ENCODE measurements around the gene TRIL.

Gene TRIL, protein sequence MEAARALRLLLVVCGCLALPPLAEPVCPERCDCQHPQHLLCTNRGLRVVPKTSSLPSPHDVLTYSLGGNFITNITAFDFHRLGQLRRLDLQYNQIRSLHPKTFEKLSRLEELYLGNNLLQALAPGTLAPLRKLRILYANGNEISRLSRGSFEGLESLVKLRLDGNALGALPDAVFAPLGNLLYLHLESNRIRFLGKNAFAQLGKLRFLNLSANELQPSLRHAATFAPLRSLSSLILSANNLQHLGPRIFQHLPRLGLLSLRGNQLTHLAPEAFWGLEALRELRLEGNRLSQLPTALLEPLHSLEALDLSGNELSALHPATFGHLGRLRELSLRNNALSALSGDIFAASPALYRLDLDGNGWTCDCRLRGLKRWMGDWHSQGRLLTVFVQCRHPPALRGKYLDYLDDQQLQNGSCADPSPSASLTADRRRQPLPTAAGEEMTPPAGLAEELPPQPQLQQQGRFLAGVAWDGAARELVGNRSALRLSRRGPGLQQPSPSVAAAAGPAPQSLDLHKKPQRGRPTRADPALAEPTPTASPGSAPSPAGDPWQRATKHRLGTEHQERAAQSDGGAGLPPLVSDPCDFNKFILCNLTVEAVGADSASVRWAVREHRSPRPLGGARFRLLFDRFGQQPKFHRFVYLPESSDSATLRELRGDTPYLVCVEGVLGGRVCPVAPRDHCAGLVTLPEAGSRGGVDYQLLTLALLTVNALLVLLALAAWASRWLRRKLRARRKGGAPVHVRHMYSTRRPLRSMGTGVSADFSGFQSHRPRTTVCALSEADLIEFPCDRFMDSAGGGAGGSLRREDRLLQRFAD

GRCh38 chr7:28958235-28958979 lies at the start of gene TRIL:
Gene TRIL, minus strand, starts transcription at chr7:28958330. Its CDS starts 284 bp downstream, at chr7:28958046.
- DNase-seq (ENCODE audit: low spot score), result no peak

GRCh38 chr7:29007127-29007526 lies 49.0 kb upstream of the TRIL start:
- DNase-seq (ENCODE audit: low spot score), result no peak

DNA sequence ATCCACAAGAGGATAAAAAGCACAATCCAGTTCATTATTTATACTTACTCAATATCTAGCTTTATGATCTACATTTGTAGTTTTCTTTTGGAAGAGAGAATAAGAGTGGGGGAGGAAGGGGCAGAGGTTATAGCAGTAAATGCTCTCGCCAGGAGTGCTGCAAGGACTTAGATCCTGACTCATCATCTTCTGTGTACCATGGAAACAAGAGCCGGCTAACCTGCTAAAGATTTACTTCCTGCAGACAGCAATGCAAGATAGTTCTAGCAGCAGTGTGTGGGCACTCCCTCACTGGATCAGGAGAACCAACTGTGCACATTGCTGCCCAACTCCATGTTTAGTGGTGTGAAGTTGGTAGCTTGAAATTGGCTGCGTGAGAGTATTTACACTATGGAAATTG lies 47.7 kb upstream of the TRIL start:
- DNase-seq (ENCODE audit: low spot score), result no peak

GRCh38 chr7:29005406-29005805 lies 47.3 kb upstream of the TRIL start:
- no peak for DNase-seq (ENCODE audit: low spot score)

- no peak for DNase-seq (ENCODE audit: low spot score)
Measured at GRCh38 chr7:29003703-29004102, 45.6 kb upstream of the TRIL start.

GRCh38 chr7:29000717-29001076 lies 42.6 kb upstream of the TRIL start:
- DNase-seq (ENCODE audit: low spot score), result no peak

DNA sequence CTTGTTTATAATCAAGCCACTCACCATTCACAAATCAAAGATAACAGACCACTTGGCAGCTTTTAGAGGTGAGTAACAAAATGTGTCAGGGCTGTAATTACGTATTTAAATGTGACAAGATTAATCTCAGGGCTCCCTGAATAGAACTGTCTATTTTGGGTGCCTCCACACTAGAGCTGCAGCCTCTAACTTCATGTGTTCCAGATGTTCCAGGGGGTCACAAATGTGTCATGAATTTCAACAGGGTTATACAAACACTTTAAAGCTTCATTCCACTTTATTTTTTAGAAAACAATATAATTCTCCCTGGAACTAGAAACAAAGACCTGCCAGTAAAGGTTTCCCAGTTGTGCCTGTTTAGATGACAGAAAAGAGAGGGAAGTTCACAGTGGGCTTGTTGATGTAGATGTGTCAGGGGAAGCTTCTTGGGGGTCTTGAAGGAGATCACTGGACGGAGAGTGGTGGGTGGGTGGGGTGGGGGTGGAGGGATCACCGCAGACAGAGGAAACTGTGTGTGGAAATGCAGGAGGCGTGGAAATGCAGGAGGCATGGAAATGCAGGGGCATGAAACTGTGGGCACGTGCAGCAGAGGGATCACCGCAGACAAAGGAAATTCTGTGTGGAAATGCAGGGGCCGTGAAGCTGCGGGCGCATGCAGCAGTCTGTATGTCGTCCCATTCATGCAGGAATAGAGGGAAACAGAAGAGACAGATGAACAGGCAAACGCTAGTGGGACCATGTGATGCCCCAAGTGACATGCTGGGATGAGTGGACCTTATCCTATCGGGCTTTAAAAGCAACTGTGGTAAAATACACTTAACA lies 42.0 kb upstream of the TRIL start:
- DNase-seq (ENCODE audit: low spot score), result no peak

- no peak for DNase-seq (ENCODE audit: low spot score)
Measured at GRCh38 chr7:28999427-28999826, 41.3 kb upstream of the TRIL start.

DNA sequence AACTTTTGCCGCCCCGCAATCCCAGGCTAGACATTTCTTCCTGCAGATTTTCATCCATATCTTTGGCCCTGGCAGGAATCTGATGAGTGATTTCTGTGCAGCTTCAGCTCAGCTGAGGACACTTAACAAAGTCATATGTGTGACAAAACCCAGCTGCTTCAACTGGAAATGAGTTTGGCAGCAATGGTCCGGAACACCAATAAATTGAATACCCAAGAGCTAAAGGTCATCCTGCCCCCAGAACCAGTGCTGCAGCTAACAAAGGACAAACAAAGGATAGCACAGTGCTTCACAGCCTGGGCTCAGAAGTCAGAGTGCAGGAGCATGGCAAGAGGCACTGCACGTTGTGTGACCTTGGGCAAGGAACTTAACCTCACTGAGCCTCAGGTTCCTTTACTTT lies 40.0 kb upstream of the TRIL start:
- no peak for DNase-seq (ENCODE audit: low spot score)

DNA sequence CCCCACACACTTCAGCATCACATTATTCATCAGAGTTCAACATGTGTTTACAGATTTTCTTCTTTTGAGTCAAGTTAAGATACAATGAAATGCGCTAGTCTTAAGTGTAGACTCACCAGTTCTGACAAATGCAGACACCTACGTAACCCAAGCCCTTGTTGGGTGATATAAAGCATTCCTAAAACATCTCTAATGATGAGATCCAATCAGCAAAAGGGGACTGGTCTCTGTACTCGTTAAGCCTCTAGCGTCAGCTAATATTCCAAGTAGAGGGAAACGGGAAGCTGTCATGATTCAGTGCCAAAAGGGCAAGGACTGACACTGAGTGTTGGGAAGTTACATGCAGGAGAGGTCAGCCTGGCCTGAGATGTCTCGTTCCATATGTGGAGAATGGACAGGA lies 38.7 kb upstream of the TRIL start:
- no peak for DNase-seq (ENCODE audit: low spot score)

DNA sequence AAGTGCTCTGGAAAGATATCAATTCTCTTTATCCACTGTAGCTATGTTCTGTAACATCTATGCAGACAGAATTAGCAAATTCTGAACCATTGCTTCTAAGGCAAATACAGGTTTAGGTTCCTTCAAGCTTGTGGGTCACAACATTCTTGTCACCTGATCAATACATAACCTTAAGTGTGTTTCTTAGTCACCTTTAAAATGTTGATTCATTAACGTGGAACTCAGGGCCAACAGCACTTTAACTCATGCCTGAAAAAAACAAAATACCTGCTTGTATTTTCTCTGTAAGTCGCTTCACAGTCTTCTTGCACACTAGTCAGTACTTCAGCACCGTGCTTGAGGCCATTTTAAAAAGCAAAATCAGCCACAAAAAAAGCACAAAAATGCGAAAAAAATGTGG lies 35.2 kb upstream of the TRIL start:
- no peak for DNase-seq (ENCODE audit: low spot score)

DNA sequence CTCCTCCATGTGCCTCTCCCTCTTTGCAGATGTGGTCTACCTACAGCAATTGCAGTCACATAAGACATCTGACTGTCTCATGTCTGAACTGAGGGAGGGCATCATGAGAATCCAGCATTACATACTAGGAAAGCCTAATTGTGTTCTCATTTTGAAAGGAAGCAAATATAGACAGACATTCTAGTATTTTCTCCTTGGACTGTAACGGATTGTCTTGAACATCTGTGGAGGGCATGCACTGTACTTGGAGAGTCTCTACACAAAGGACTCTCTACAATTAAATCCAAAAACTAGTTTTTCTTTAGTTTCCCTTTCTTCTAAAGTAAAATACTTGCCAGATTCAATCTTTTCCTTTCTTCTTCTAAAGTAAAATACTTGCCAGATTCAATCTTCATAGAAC lies 34.7 kb upstream of the TRIL start:
- no peak for DNase-seq (ENCODE audit: low spot score)

DNA sequence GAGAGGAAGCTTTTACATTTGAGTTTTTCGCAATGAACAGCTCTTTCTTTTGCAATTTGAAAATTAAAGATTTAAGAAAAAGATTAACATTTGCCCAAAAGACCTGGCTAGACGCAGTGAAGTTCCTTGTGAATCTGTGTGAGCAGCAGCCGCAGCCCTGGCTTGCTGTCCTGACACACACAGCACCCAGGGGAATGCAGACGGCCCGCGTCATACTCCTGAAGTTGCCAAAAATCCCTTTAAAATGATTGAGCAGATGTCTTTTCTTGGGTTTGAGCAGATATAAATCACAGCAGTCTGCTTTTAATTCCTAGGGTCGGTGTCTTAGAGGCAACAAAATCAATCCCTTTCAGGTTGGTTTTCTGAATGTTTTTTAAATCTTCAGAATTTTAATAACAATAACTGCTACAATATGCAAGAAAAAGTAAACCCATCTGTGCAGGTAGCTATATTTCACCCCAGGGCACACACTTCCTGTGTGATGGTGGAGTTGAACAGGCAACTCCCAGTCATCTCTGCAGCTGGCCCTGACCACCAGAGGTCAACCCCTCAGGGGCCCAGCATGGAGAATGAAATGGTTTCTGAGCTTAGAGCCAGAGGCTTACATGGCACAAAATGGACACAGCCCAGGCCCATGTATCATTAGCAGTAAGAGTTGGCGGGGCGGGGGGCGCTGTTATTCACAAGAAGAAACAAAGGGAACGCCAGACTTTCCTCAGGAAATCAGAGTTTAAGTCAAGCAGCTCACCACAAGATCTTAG lies 32.2 kb upstream of the TRIL start:
- DNase-seq (ENCODE audit: low spot score), result no peak

DNA sequence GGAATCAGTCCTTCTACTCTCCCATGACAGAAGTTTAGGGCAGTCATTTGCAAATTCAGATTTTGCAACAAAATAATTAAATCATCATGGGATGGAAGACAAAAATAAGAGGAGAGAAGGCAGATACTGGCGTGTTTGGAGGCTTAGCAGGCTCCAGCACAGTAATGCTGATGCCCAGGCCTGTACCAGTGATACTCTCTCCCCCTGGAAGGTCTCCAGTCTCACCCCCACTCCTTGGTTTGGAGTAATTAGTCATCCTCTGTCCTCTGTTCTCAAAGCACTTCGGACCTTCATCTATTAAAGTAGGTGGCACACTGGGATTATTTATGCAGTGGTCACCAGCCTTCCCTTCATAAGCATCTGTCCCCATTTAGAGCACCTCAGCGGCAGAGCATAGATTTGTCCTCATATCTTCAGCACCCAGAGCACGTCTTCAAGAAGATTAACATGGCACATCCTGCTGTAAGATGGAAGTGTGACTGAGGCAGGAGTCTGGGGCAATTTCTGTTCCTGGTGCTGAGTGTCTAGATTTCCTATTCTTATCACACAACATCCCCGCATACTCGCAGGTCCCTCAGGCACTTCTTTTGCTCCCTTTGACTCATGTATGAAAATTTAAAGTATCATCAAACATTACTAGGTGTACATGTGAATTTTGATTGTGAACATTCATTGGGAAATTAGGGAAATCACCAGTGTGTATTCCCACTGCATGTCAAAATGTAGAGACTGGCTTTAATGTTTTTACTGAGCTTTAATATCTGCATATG lies 31.3 kb upstream of the TRIL start:
- DNase-seq (ENCODE audit: low spot score), result no peak

- DNase-seq (ENCODE audit: low spot score), result no peak
Measured at GRCh38 chr7:28988810-28989209, 30.7 kb upstream of the TRIL start.

- no peak for DNase-seq (ENCODE audit: low spot score)
Measured at GRCh38 chr7:28988091-28988490, 30.0 kb upstream of the TRIL start.

DNA sequence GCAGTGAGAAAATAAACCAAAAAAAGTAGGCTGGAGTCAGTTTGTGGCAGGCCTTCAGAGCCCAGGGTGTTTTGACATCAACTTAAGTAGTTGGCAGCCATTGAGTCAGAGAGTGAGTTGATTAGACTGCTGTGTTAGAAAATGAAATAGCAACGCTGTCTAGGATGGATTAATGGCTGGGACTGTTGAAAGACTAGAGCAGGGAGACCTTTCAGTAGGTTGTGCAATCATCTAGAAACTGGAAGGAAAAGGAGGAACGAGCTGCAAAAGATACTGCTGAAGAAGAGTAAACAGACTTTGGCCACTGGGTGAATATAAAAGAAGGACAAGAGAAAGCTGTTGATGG lies 28.6 kb upstream of the TRIL start:
- no peak for DNase-seq (ENCODE audit: low spot score)

GRCh38 chr7:28986028-28986764 lies 28.1 kb upstream of the TRIL start:
- no peak for DNase-seq (ENCODE audit: low spot score)

GRCh38 chr7:28984631-28985030 lies 26.5 kb upstream of the TRIL start:
- no peak for DNase-seq (ENCODE audit: low spot score)

DNA sequence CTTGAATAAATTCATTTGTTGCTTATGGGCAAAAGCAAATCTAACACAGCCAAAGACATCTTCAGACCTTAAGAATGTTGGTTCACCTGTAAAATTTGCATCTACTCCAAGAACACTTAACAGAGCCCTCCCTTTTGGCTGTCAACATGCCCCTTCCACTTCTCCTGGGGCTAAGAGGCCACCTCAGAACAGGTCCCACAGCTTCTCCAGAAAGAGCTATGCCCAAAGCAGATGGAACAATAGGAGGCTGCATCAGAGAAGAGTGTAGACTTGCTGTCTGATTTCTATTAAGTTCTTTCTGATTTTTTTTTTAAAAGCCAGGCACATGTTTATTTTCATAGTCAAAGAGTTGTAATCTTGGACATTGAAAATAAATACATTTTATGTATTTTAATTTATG lies 26.1 kb upstream of the TRIL start:
- DNase-seq (ENCODE audit: low spot score), result no peak

All from hematopoietic multipotent progenitor cell treated with erythropoietin and hydrocortisone succinate and interleukin-3 and kit ligand, for 15 days (in vitro differentiated cells).